HG03139 (cell line): ENCODE measurements around the gene BOLA2B.
"Not testable (repeated sequence)": the region's sequence is repeated elsewhere in the genome, so short reads cannot be mapped to it uniquely, and the experiment has no call there.

Experiments used
- ATAC-seq: cut with Tn5 transposase; IDR thresholded peaks from one replicate; pipeline ENCODE4 v1.9.1; 2021; ENCODE audit not compliant: unreplicated experiment

The BOLA2B gene

GRCh38 chr16:30193615-30194014 lies at the start of gene BOLA2B, which contains the start of gene SLX1A:
BOLA2B (minus strand) TSS chr16:30193666; CDS start chr16:30193595, 71 bp downstream.
SLX1A (plus strand) TSS chr16:30193875; CDS start chr16:30194085, 210 bp downstream.
- peak; percentile 79 for ATAC-seq

GRCh38 chr16:30217082-30217481 lies 23.6 kb upstream of the BOLA2B start:
- not testable (repeated sequence) for ATAC-seq

- not testable (repeated sequence) for ATAC-seq
These were observed 17.9 kb upstream of the BOLA2B start for GRCh38 chr16:30211414-30211813.

- ATAC-seq, result not testable (repeated sequence)
These were observed 15.6 kb upstream of the BOLA2B start for GRCh38 chr16:30209032-30209431.

GRCh38 chr16:30207063-30207704 lies 13.7 kb upstream of the BOLA2B start:
- ATAC-seq, result not testable (repeated sequence)

- ATAC-seq, result not testable (repeated sequence)
These were observed 12.8 kb upstream of the BOLA2B start for GRCh38 chr16:30206252-30206651.

GRCh38 chr16:30205541-30206236 lies 12.2 kb upstream of the BOLA2B start:
- not testable (repeated sequence) for ATAC-seq

- not testable (repeated sequence) for ATAC-seq
These were observed 6.3 kb upstream of the BOLA2B start for GRCh38 chr16:30199608-30200343.

GRCh38 chr16:30199049-30199448 lies 5.6 kb upstream of the BOLA2B start, which contains the start of gene SULT1A3:
SULT1A3 (plus strand) TSS chr16:30199255; CDS start chr16:30200729, 1,474 bp downstream.
- not testable (repeated sequence) for ATAC-seq

- not testable (repeated sequence) for ATAC-seq
These were observed 3.5 kb upstream of the BOLA2B start for GRCh38 chr16:30197001-30197400.

- peak; percentile 53 for ATAC-seq
These were observed 883 bp upstream of the BOLA2B start for GRCh38 chr16:30194172-30194925.

GRCh38 chr16:30193098-30193497 lies 368 bp downstream of the BOLA2B start:
- not testable (repeated sequence) for ATAC-seq

GRCh38 chr16:30191158-30191557 lies 2.3 kb downstream of the BOLA2B start:
- not testable (repeated sequence) for ATAC-seq

GRCh38 chr16:30187971-30188561 lies 5.4 kb downstream of the BOLA2B start:
- ATAC-seq, result no peak

- no peak for ATAC-seq
These were observed 6.0 kb downstream of the BOLA2B start for GRCh38 chr16:30187556-30187865.

- no peak for ATAC-seq
These were observed 6.5 kb downstream of the BOLA2B start for GRCh38 chr16:30186782-30187555.

- no peak for ATAC-seq
These were observed 7.1 kb downstream of the BOLA2B start for GRCh38 chr16:30186444-30186781.

GRCh38 chr16:30185683-30186421 lies 7.6 kb downstream of the BOLA2B start:
- peak; percentile 27 for ATAC-seq
